Astrocyte of the spinal cord (primary cell): ENCODE data around the gene CAMK1.

Experiments used
- DNase-seq: peaks from one replicate; pipeline ENCODE4 v3.0.0; 2011; ENCODE audit warnings: low read depth, low spot score
- H3K4me3 ChIP-seq: 2 replicates; pipeline ENCODE4 v1.5.1; 2011; ENCODE audit warnings: low read depth, mild to moderate bottlenecking, low read length, moderate library complexity
- in situ Hi-C: cut with HindIII; loops from 2 replicates; pipeline ENCODE4 v1.10.0; 2017; ENCODE audit warnings: low sequenced_read_pairs
- TF ChIP-seq, protein P1 (sequence below): IDR thresholded peaks from 2 replicates; pipeline ENCODE4 v1.5.1; 2012; ENCODE audit warnings: low read depth, mild to moderate bottlenecking, low read length, inconsistent platforms

CAMK1 gene

GRCh38 chr3:9769426-9770275 lies at the start of gene CAMK1:
TSS of gene CAMK1 (minus strand) at chr3:9769947. CDS start at chr3:9767749, 2,198 bp downstream.
- in situ Hi-C loops = no loop called here
- peak; percentile 71 for DNase-seq
- TF ChIP-seq, protein P1, sequence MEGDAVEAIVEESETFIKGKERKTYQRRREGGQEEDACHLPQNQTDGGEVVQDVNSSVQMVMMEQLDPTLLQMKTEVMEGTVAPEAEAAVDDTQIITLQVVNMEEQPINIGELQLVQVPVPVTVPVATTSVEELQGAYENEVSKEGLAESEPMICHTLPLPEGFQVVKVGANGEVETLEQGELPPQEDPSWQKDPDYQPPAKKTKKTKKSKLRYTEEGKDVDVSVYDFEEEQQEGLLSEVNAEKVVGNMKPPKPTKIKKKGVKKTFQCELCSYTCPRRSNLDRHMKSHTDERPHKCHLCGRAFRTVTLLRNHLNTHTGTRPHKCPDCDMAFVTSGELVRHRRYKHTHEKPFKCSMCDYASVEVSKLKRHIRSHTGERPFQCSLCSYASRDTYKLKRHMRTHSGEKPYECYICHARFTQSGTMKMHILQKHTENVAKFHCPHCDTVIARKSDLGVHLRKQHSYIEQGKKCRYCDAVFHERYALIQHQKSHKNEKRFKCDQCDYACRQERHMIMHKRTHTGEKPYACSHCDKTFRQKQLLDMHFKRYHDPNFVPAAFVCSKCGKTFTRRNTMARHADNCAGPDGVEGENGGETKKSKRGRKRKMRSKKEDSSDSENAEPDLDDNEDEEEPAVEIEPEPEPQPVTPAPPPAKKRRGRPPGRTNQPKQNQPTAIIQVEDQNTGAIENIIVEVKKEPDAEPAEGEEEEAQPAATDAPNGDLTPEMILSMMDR = no peak
- H3K4me3 ChIP-seq = peak within 1 kb of the TSS; percentile 62

- in situ Hi-C loops = no loop called here
- no peak overlapping the region for H3K4me3 ChIP-seq
- no peak for DNase-seq
- TF ChIP-seq, protein P1 = no peak
These were observed 49.1 kb upstream of the CAMK1 start for GRCh38 chr3:9818666-9819335.

DNA sequence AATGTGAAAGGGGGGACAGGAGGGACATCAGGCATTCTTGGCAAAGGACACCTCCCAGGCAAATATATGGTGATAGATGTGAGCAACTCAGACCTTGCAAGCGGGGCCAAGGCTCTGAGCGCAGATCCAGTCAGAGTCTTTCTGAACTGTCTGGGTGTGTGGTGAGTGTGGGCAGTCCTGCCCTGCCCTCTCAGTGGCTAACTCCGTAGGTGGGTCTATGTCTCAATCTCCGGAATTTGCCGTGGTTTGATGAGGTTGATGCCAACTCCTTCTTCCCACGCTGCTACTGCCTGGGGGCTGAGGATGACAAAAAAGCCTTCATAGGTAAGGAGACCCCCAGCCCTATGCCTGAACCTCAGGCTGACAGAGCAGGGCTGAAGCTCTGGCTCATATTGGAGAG lies 47.7 kb upstream of the CAMK1 start:
- TF ChIP-seq, protein P1 = no peak
- no peak for DNase-seq
- H3K4me3 ChIP-seq = no peak overlapping the region
- in situ Hi-C loops = no loop called here

- TF ChIP-seq, protein P1 = no peak
- in situ Hi-C loops = no loop called here
These were observed 46.2 kb upstream of the CAMK1 start for GRCh38 chr3:9815986-9816385.

DNA sequence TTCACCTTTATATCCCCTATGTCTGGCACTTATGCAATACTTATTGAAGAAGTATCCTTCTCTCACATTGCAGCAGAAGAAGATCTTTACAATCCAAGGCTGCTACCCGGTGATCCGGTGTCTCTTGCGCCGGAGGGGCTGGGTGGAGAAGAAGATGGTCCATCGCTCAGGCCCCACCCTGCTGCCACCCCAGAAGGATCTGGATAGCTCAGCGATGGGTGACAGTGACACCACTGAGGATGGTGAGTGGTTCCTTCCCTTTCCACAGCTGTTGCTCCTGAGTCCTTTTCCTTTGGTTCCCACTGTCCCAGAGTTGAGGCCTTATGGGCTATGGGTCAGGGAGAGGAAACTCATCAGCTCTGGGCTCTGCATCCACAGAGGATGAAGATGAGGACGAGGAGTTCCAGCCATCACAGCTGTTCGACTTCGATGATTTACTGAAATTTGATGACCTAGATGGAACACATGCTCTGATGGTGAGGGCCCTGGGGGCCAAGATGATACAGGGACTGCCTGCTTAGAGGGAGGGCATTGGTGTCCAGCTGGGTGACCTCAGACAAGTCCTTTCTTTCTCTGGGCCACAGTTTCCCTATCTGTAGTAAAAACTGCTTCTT lies 43.2 kb upstream of the CAMK1 start:
- in situ Hi-C loops = no loop called here
- H3K4me3 ChIP-seq = no peak overlapping the region
- no peak for DNase-seq
- TF ChIP-seq, protein P1 = no peak

More at GRCh38 chr3:9815986-9816385, 46.2 kb upstream of the CAMK1 start:
- no peak overlapping the region for H3K4me3 ChIP-seq
- no peak for DNase-seq

GRCh38 chr3:9810846-9811245 lies 41.1 kb upstream of the CAMK1 start:
- H3K4me3 ChIP-seq = peak overlapping the region; percentile 37
- in situ Hi-C loops = no loop called here

More at GRCh38 chr3:9810846-9811245, 41.1 kb upstream of the CAMK1 start:
- TF ChIP-seq, protein P1 = no peak
- no peak for DNase-seq
